ENCODE measurements around the gene FAM210A.

DNA sequence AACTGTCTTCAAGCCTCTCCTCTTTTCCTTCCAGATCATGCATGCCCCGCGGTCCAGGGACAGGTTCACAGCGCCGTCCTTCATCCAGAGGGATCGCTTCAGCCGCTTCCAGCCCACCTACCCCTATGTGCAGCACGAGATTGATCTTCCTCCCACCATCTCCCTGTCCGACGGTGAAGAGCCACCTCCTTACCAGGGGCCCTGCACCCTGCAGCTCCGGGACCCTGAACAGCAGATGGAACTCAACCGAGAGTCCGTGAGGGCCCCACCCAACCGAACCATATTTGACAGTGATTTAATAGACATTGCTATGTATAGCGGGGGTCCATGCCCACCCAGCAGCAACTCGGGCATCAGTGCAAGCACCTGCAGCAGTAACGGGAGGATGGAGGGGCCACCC lies 81.3 kb downstream of the FAM210A start:
- TF ChIP-seq GATA3 (IDR thresholded peaks at IDR 0.05; ENCODE audit: low read depth, low read length), result no peak
- TF ChIP-seq GATA2 (IDR thresholded peaks at IDR 0.05; ENCODE audit: low read depth, low read length), result no peak

Data from SH-SY5Y (cell line).